ENCODE results near the gene ADH6.
"Not testable (repeated sequence)": the region's sequence is repeated elsewhere in the genome, so short reads cannot be mapped to it uniquely, and the experiment has no call there.

ADH6 gene

GRCh38 chr4:99219072-99219471 is at the start of gene ADH6:
TSS of gene ADH6 (minus strand) at chr4:99219246. CDS start at chr4:99219152, 94 bp downstream.
- H3K4me3 Mint-ChIP-seq = no peak within 1 kb of the TSS
- H3K27me3 Mint-ChIP-seq = no peaks in the 10 kb centered on the region
- H3K4me1 Mint-ChIP-seq = no peaks in the 10 kb centered on the region
- H3K27ac Mint-ChIP-seq (ENCODE audit: low read depth) = no peak within 1 kb of the TSS
- DNase-seq (ENCODE audit: low spot score in 2 of 2) (no peak), ATAC-seq (replicated peaks; ENCODE audit: extremely low read depth, poor library complexity, severe bottlenecking) (no peak)
- H3K9me3 Mint-ChIP-seq = peaks cover 11% of the 10 kb centered on the region
- H3K36me3 Mint-ChIP-seq (ENCODE audit: insufficient read depth) = no peaks in the 10 kb centered on the region

- Mint-ChIP-seq H3K4me3 (no peak overlapping the region), H3K4me1 (no peaks in the 10 kb centered on the region), H3K9me3 (peaks cover 13% of the 10 kb centered on the region), H3K27ac (ENCODE audit: low read depth) (no peak overlapping the region), H3K36me3 (ENCODE audit: insufficient read depth) (no peaks in the 10 kb centered on the region), H3K27me3 (peaks cover 19% of the 10 kb centered on the region)
- no peak for DNase-seq (ENCODE audit: low spot score in 2 of 2)
- ATAC-seq (replicated peaks; ENCODE audit: extremely low read depth, poor library complexity, severe bottlenecking) = no peak
Measured at GRCh38 chr4:99264927-99265326, 45.9 kb upstream of the ADH6 start.

DNA sequence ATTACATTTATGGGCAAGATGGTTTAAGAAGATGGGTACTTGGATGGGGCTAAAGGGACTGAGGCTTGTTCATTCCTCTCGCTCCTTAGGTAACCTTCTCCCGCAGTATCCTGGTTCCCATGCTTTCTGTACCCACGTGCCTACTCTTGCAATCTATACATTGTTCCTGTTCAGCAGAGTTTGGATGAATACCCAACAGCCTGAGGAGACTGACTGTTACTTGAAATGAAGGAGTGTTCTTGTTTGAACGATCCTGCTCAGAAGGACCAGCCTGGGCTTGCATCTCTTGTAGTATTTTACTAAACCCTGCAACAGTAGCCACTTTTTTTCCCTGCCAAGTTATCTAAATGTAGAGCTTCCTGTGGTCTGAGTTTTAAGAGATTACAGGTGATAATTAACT is 33.7 kb upstream of the ADH6 start:
- no peaks in the 10 kb centered on the region for H3K27me3 Mint-ChIP-seq
- DNase-seq (ENCODE audit: low spot score in 2 of 2) = no peak
- peaks cover 9% of the 10 kb centered on the region for H3K9me3 Mint-ChIP-seq
- H3K27ac Mint-ChIP-seq (ENCODE audit: low read depth) = no peak overlapping the region
- no peak overlapping the region for H3K4me3 Mint-ChIP-seq
- H3K36me3 Mint-ChIP-seq (ENCODE audit: insufficient read depth) = no peaks in the 10 kb centered on the region
- ATAC-seq (replicated peaks; ENCODE audit: extremely low read depth, poor library complexity, severe bottlenecking) = no peak
- H3K4me1 Mint-ChIP-seq = no peaks in the 10 kb centered on the region

- ATAC-seq (replicated peaks; ENCODE audit: extremely low read depth, poor library complexity, severe bottlenecking) = no peak
- Mint-ChIP-seq H3K36me3 (ENCODE audit: insufficient read depth) (no peaks in the 10 kb centered on the region), H3K27me3 (peaks cover 13% of the 10 kb centered on the region), H3K4me1 (no peaks in the 10 kb centered on the region), H3K27ac (ENCODE audit: low read depth) (no peak overlapping the region), H3K4me3 (no peak overlapping the region), H3K9me3 (peaks cover 21% of the 10 kb centered on the region)
- DNase-seq (ENCODE audit: low spot score in 2 of 2) = no peak
Measured at GRCh38 chr4:99248714-99249113, 29.7 kb upstream of the ADH6 start.

GRCh38 chr4:99235955-99236354 is 16.9 kb upstream of the ADH6 start:
- ATAC-seq (replicated peaks; ENCODE audit: extremely low read depth, poor library complexity, severe bottlenecking) (no peak), DNase-seq (ENCODE audit: low spot score in 2 of 2) (no peak)
- peaks cover 17% of the 10 kb centered on the region for H3K9me3 Mint-ChIP-seq
- H3K4me1 Mint-ChIP-seq = no peaks in the 10 kb centered on the region
- H3K36me3 Mint-ChIP-seq (ENCODE audit: insufficient read depth) = peaks cover 2% of the 10 kb centered on the region
- H3K4me3 Mint-ChIP-seq = no peak overlapping the region
- peaks cover 6% of the 10 kb centered on the region for H3K27me3 Mint-ChIP-seq
- no peak overlapping the region for H3K27ac Mint-ChIP-seq (ENCODE audit: low read depth)

DNA sequence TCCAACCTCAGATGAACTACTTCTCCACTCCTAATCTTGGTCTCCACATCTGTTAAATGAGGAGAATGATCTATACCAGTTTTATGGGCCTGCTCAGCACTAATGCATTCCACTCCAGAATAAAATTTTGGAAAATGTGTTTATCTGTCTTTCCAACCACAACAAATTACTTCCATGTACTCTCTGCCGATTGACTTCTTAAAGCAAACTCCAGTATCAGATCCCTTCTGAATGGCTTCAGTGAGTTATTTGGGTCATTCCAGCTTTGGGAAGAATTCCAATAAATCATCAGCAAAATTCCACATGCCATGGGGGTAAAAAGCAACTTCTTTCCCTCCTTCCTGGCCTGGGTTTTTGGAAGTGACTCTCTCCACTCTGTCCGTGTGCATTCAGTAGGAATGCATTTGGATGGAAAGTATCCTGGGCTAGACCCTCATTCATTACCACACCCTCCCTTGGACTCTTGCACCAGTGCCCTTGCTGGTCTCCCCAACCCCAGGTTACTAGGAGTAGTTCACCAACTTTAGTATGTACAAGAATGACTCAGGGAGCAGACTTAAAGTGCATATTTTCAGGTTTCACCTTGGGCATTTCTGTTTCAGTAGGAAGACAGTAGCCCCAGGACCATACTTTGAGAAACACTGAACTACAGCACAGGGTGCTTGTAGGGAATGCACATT is 15.4 kb upstream of the ADH6 start:
- DNase-seq (ENCODE audit: low spot score in 2 of 2) (no peak), ATAC-seq (replicated peaks; ENCODE audit: extremely low read depth, poor library complexity, severe bottlenecking) (no peak)
- Mint-ChIP-seq H3K9me3 (peaks cover 22% of the 10 kb centered on the region), H3K36me3 (ENCODE audit: insufficient read depth) (peaks cover 2% of the 10 kb centered on the region), H3K4me3 (no peak overlapping the region), H3K27me3 (peaks cover 11% of the 10 kb centered on the region), H3K4me1 (no peaks in the 10 kb centered on the region), H3K27ac (ENCODE audit: low read depth) (no peak overlapping the region)

- not testable (repeated sequence) for DNase-seq (ENCODE audit: low spot score in 2 of 2)
- H3K9me3 Mint-ChIP-seq = peaks cover 21% of the 10 kb centered on the region
Measured at GRCh38 chr4:99233397-99233796, 14.4 kb upstream of the ADH6 start.

DNA sequence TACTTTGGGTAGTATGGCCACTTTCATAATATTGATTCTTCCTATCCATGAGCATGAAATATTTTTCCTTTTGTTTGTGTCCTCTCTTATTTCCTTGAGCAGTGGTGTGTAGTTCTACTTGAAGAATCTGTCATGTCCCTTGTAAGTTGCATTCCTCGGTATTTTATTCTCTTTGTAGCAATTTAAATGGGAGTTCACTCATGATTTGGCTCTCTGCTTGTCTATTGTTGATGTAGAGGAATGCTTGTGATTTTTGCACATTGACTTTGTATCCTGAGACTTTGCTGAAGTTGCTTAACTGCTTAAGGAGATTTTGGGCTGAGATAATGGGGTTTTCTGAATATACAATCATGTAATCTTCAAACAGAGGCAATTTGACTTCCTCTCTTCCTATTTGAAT is 9.7 kb upstream of the ADH6 start:
- not testable (repeated sequence) for ATAC-seq (replicated peaks; ENCODE audit: extremely low read depth, poor library complexity, severe bottlenecking); H3K4me1 Mint-ChIP-seq; H3K36me3 Mint-ChIP-seq (ENCODE audit: insufficient read depth); DNase-seq (ENCODE audit: low spot score in 2 of 2); H3K4me3 Mint-ChIP-seq; H3K27ac Mint-ChIP-seq (ENCODE audit: low read depth)
- Mint-ChIP-seq H3K9me3 (peaks cover 11% of the 10 kb centered on the region), H3K27me3 (peaks cover 16% of the 10 kb centered on the region)

More at GRCh38 chr4:99233397-99233796, 14.4 kb upstream of the ADH6 start:
- ATAC-seq (replicated peaks; ENCODE audit: extremely low read depth, poor library complexity, severe bottlenecking); H3K4me1 Mint-ChIP-seq; H3K27ac Mint-ChIP-seq (ENCODE audit: low read depth); H3K4me3 Mint-ChIP-seq; H3K36me3 Mint-ChIP-seq (ENCODE audit: insufficient read depth): not testable (repeated sequence)
- H3K27me3 Mint-ChIP-seq = peaks cover 18% of the 10 kb centered on the region

- peaks cover 11% of the 10 kb centered on the region for H3K9me3 Mint-ChIP-seq
- H3K27ac Mint-ChIP-seq (ENCODE audit: low read depth); DNase-seq (ENCODE audit: low spot score in 2 of 2); ATAC-seq (replicated peaks; ENCODE audit: extremely low read depth, poor library complexity, severe bottlenecking); H3K36me3 Mint-ChIP-seq (ENCODE audit: insufficient read depth); H3K4me1 Mint-ChIP-seq; H3K4me3 Mint-ChIP-seq: not testable (repeated sequence)
- peaks cover 16% of the 10 kb centered on the region for H3K27me3 Mint-ChIP-seq
Measured at GRCh38 chr4:99227646-99228045, 8.6 kb upstream of the ADH6 start.

DNA sequence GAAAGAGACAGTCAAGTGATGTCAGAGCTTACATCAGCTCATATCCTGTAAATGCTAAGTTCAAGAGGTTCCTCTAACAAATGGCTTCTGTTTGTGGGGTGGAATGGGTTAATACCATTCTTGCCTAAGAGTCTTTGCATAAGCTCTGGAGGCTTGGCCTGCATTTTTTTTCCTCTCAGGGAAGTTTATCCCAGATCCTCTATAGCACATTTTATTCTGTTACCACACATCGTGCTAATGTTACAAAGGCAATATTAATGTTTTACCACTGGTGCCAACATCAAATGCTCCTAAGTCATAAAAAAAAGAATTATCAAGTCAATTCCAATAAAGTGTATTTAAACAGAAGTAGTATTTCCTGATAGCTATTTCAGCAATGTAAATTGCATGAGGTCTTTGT is 2.9 kb upstream of the ADH6 start:
- DNase-seq (ENCODE audit: low spot score in 2 of 2) = no peak
- no peak for ATAC-seq (replicated peaks; ENCODE audit: extremely low read depth, poor library complexity, severe bottlenecking)
- Mint-ChIP-seq H3K36me3 (ENCODE audit: insufficient read depth) (no peaks in the 10 kb centered on the region), H3K9me3 (peaks cover 11% of the 10 kb centered on the region), H3K27ac (ENCODE audit: low read depth) (no peak overlapping the region), H3K4me3 (no peak overlapping the region), H3K27me3 (no peaks in the 10 kb centered on the region), H3K4me1 (no peaks in the 10 kb centered on the region)

DNA sequence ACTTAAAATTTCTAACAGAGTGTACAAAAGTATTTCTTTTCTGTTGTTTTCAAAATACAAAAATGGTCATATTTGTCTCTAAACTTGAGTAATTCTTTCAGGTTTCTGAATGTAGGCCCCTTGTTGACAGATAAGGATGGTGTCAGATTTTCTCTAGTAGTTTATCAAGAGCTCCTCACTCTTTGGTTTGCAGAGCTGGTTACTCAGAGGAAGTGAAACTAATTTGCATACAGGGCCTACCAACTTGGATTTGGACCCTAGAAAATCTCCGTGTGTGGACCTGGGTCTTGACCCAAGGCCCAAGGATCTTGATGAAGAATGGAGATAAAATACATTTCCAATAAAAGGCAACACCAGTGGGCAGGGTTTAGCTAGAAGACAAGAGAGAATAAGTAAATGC is 433 bp upstream of the ADH6 start:
- Mint-ChIP-seq H3K27me3 (no peaks in the 10 kb centered on the region), H3K4me1 (no peaks in the 10 kb centered on the region), H3K4me3 (no peak overlapping the region), H3K36me3 (ENCODE audit: insufficient read depth) (no peaks in the 10 kb centered on the region), H3K27ac (ENCODE audit: low read depth) (no peak overlapping the region), H3K9me3 (peaks cover 11% of the 10 kb centered on the region)
- ATAC-seq (replicated peaks; ENCODE audit: extremely low read depth, poor library complexity, severe bottlenecking) = no peak
- no peak for DNase-seq (ENCODE audit: low spot score in 2 of 2)

GRCh38 chr4:99215521-99215920 is 3.5 kb downstream of the ADH6 start:
- H3K4me1 Mint-ChIP-seq = no peaks in the 10 kb centered on the region
- H3K9me3 Mint-ChIP-seq = peaks cover 5% of the 10 kb centered on the region
- H3K27me3 Mint-ChIP-seq = no peaks in the 10 kb centered on the region
- H3K27ac Mint-ChIP-seq (ENCODE audit: low read depth) = no peak overlapping the region
- DNase-seq (ENCODE audit: low spot score in 2 of 2) (no peak), ATAC-seq (replicated peaks; ENCODE audit: extremely low read depth, poor library complexity, severe bottlenecking) (no peak)
- H3K4me3 Mint-ChIP-seq = no peak overlapping the region
- H3K36me3 Mint-ChIP-seq (ENCODE audit: insufficient read depth) = no peaks in the 10 kb centered on the region

- Mint-ChIP-seq H3K9me3 (no peaks in the 10 kb centered on the region), H3K4me3 (no peak overlapping the region), H3K27ac (ENCODE audit: low read depth) (no peak overlapping the region), H3K4me1 (no peaks in the 10 kb centered on the region), H3K27me3 (no peaks in the 10 kb centered on the region), H3K36me3 (ENCODE audit: insufficient read depth) (no peaks in the 10 kb centered on the region)
- DNase-seq (ENCODE audit: low spot score in 2 of 2) (no peak), ATAC-seq (replicated peaks; ENCODE audit: extremely low read depth, poor library complexity, severe bottlenecking) (no peak)
Measured at GRCh38 chr4:99210789-99211188, 8.3 kb downstream of the ADH6 start.
